NCI-H1092 treated with DMSO at 0.1 percent for 48 hours (cell line): ENCODE measurements around the gene DNMBP.

Experiments used
- DNase-seq: peaks from one replicate; lab custom pipeline; 2025; lab: John Stamatoyannopoulos, UW

Gene DNMBP, protein sequence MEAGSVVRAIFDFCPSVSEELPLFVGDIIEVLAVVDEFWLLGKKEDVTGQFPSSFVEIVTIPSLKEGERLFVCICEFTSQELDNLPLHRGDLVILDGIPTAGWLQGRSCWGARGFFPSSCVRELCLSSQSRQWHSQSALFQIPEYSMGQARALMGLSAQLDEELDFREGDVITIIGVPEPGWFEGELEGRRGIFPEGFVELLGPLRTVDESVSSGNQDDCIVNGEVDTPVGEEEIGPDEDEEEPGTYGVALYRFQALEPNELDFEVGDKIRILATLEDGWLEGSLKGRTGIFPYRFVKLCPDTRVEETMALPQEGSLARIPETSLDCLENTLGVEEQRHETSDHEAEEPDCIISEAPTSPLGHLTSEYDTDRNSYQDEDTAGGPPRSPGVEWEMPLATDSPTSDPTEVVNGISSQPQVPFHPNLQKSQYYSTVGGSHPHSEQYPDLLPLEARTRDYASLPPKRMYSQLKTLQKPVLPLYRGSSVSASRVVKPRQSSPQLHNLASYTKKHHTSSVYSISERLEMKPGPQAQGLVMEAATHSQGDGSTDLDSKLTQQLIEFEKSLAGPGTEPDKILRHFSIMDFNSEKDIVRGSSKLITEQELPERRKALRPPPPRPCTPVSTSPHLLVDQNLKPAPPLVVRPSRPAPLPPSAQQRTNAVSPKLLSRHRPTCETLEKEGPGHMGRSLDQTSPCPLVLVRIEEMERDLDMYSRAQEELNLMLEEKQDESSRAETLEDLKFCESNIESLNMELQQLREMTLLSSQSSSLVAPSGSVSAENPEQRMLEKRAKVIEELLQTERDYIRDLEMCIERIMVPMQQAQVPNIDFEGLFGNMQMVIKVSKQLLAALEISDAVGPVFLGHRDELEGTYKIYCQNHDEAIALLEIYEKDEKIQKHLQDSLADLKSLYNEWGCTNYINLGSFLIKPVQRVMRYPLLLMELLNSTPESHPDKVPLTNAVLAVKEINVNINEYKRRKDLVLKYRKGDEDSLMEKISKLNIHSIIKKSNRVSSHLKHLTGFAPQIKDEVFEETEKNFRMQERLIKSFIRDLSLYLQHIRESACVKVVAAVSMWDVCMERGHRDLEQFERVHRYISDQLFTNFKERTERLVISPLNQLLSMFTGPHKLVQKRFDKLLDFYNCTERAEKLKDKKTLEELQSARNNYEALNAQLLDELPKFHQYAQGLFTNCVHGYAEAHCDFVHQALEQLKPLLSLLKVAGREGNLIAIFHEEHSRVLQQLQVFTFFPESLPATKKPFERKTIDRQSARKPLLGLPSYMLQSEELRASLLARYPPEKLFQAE (N-terminal part only)

DNA sequence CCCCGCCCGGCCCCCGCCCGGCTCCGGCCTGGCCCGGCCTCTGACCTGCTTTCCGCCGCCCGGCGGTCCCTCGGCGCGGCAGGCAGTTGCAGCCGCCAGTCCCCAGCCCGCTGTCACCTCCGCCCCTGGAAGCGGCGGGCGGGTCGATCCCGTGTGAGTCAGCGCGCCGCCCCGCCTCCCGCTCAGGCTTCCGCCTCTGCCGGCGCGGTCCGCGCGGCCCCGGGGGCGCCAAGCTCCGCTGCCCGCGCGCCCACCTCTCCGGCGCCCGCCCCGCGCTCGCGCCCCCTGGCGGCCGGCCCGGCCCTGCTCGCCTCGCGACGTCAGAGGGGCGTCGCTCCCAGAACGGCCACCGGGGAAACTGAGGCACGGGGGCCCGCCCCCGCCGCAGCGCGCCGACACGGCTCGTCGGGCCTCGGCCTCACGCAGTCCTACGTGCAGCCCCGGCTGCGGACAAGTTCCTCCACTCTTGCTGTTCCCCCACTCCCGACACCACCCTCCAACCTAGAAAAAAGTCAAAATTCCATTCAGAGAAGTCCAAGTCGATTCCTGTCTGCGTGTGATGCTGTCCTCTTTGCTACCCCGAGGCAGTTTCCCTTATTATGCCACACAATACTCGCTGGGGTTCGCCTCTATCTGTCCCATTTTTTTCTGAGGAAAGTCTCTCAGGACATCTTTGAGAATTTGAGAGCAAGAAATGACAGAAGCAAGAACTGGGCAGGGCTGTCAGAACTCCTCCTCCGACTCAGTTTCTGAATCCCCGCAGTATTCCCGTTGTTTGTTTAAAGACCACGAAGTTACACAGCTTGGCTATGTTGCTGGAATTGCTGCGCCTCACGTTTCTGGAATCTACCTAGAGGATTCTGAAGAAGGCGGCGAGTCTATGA, at the start of gene DNMBP:
DNMBP (minus strand) TSS at position 155 of the 884 bp plus-strand sequence. CDS start 37,823 bp downstream, outside the sequence.
- DNase-seq = peak; percentile 64

DNA sequence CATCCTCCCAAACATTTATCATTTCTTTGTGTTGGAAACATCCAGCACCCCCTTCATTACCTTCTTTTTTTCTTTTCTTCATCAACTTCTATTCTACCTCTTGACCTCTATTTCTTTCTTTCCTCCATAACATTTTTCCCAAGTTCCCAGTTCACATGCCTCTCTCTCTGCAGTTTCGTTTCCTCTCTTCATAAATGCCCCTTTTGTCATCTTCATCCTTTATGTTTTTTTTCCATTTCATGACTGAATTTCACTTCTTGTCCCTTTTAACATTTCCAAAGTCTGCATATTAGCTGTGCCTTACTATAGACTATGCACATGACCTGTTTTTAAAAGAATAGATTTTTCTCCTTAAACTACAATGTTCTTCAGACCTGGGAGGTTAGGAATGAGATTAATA, 48.2 kb upstream of the DNMBP start:
- no peak for DNase-seq

DNA sequence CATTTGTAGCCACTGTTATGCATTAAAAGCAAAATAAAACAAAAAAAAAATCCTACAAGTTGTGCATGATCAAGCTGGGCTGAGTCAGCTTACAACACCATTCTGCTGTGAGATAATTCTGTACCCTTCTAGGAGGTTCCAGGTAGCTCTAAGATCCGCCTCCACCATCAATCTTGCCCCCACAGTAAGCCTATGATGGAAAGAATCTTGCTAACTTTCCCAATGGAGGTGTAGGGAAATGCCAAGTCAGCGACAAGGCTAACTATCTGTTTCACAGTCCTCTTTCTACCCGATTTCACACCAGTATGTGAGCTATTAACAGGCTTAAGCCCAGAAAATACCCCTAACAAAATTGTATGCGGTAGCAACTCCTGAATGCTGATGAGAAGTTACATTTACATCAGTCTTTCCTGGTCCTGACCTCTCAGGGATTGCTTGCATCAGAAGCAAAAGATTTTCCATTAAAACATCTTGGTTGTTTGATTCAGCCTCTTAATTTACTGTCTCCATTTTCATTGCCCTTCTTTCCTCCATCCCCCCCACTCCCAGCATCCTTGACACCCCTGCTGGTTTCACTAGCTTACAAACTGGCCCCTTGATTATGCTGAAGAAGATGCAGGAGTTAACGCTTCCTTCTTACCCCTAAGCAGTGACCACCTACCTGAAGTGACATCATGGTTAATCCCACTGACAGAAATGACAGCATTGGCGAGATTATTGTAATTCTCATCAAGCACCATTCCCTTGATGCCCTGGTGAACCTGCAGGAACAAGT, 44.1 kb upstream of the DNMBP start:
- no peak for DNase-seq

DNA sequence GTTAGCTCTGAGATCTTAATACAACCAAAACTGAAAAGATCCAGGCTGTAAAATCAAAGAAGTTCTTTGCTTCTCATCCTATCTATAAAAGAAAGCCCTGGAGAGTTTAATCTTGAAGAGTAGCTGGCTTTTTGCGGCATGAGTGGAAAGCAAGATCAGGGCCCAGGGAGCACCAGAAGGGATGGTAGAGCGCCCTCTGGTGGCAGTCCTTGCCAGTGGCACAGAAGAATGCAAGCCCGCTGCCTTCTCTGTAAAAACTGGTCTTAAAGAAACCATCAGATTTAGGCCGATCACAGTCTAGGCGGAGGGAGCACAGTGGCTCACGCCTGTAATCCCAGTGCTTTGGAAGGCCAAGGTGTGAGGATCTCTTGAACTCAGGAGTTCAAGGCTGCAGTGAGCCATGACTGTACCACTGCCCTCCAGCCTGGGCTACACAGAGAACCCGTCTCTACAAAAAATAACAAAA, 36.3 kb upstream of the DNMBP start:
- DNase-seq = peak; percentile 66

DNA sequence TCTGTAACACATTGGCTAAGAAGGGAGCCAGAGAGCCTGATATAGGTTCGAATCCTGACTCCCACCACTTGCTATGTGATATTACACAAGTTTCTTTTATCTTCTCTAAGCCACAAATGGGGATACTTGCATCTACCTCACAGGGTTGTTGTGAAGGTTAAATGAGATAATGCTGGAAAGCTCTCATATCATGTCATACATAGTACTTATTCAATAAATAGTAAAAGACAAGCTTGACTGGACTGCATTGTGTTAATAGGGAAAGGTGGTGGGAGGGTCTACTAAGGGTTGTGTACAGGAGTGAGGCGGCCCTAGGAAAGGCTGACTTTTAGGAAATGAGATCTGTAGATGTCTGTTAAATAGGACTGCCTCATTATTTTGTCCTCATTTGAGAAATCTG, 35.8 kb upstream of the DNMBP start:
- no peak for DNase-seq

- DNase-seq = no peak
These were observed 34.0 kb upstream of the DNMBP start for GRCh38 chr10:100043796-100044195.

DNA sequence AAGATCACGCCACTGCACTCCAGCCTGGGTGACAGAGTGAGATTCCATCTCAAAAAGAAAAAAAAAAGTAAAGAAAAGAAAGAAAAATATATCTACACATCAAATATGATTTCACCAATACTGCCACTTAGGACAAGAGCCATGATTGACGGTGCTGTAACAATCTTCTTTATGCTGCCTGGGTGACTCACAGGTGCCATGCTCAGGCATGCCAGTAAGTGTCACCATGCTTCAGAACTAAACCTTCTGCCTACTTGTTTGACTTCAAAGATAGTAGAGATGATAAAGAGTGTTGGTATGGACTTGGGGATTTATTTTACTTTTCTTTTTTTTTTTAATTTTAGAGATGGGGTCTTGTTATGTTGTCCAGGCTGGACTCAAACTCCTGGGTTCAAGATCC, 33.6 kb upstream of the DNMBP start:
- DNase-seq = no peak

DNA sequence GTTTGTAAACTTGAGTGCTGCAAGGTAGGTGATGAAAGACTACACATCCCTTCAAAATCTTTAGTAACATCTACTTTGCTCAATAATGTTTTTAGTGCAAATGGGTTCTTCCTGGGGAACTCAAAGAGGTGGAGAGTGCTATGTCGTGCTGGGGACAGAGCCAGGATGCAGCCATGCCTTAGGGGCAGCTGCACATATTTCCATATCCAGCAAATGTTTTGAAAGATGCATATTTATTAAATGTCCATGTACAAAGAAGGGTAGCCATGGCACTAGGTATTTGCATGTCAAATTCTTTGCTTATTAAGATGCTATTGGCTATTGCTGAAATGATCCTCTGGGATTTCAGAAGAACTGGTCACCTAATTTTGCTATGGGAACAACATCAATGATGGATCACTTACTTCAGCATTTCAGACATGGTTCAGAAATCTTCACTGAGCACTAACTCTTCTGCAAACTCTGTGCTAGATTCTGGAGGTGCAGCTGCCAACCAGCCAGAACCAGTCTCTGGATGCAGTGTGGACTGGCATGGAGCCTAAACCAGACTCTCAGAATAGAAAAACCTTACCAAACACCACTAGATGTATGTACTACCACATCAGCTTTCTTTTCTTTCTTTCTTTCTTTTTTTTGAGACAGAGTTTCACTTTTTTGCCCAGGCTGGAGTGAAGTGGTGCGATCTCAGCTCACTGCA, 31.7 kb upstream of the DNMBP start:
- DNase-seq = no peak

GRCh38 chr10:100038561-100039071, 28.9 kb upstream of the DNMBP start:
- no peak for DNase-seq

- no peak for DNase-seq
These were observed 28.1 kb upstream of the DNMBP start for GRCh38 chr10:100037758-100038315.

GRCh38 chr10:100036850-100037249, 27.1 kb upstream of the DNMBP start:
- DNase-seq = no peak

DNA sequence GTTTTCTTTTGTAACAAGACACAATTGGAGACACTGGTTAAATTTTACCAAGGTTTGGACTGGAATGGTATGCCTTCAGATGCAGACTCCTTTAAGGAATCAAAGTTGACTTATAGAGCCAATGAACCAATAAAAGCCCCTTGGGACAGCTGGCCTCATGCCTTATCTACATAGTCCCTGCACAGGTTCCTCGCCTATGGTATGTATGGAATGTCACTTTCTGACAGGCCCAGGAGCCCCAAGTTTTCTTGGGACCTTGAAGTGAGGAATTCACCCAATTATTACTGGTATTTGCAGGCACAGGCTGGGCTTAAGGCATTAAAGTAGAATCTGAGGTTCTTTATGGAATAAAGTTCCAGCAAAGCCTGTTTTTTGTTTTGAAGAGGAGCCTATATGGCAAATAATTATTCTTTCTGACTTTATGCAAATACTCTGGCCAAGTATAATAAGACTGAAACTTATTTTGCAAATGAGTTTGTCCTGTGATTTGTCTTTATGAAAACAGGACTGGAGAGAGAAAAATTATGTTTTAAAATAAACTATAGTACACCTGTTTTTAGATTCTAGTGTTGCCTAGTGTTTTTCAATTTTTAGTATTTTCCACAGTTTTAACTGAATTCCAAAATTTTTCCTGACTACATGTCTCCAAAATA, 24.1 kb upstream of the DNMBP start:
- DNase-seq = no peak

GRCh38 chr10:100027416-100027815, 17.7 kb upstream of the DNMBP start:
- no peak for DNase-seq

DNA sequence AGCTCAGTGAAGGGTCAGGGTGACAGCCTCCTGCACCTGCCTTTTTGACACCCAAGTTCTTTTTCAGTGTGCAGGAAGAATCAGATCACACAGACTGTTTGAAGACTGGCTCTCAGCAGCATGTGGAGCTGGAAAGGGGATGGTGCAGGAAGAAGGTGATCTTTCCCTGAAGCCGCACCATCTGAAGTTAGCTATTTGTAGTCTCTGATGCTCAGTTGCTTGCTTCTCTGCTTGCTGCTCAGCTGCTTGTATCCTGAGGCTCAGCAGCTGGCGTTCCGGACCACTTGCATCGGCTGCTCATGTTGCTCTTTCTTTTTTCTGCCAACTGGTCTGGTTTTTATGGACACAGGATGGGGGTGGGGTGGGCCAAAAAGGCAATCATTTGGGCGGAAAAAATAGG, 15.8 kb upstream of the DNMBP start:
- DNase-seq = peak; percentile 77

GRCh38 chr10:100024748-100025147, 15.0 kb upstream of the DNMBP start:
- no peak for DNase-seq

DNA sequence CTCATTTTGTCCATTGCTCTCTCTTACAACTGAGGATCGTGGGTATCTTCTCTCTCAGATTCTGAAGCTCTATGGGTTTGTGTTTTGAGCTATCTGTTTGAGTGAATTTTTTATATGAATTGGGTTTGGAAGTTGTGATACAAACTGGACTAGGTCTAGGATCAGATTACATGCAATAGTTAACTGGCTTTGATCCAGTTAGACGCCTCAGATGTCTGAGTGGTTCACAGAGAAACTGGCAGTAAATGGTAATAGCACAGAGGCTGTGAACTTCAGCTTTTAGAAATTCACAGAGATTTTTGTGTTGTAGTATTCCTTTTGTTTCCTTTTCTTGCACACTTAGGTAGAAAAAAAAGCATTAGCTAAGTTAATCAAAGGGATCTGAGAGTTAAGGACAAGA, 12.7 kb upstream of the DNMBP start:
- peak; percentile 5 for DNase-seq

DNA sequence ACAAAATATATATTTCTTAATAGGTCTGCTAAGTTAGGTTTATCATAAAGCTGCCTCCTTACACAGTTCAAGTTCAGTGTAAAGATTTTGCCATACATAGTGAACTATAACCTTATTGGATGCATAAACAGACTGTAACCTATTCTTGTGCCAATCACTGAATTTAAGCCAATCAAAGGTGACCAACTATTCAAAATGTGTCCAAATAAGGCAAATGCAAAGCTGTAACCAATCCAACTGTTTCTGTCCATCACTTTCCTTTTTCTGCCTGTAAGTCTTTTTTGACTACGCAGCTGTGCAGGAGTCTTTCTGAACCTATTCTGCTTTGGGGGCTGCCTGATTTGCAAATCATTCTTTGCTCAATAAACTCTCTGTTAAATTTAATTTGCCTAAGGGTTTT, 11.6 kb upstream of the DNMBP start:
- peak; percentile 41 for DNase-seq

- peak; percentile 52 for DNase-seq
These were observed 11.1 kb upstream of the DNMBP start for GRCh38 chr10:100020886-100021253.
